ENCODE results near the gene CBX8. TPM values are rescaled to one million over a fixed set of nuclear protein-coding genes. Genes with fewer than 3 reads are reported as not detected.

The CBX8 gene
- total and polyA plus RNA-seq, 2 of the 13 experiments (the other 11 are each of a cell fraction or from before 2014, with no cell fraction given) = 0.34 to 12.6 TPM

GRCh38 chr17:79843474-79843815, 46.6 kb upstream of the CBX8 start (continued):
- no peak for TF ChIP-seq MEIS1 (CRISPR knock-in tag; IDR thresholded peaks at IDR 0.05; ENCODE audit: borderline replicate concordance)
- no peak for TF ChIP-seq ZNF562 (CRISPR knock-in tag; IDR thresholded peaks at IDR 0.05; ENCODE audit: borderline replicate concordance)
- no peak for TF ChIP-seq IRF9 (CRISPR knock-in tag; IDR thresholded peaks at IDR 0.05; ENCODE audit: borderline replicate concordance)
- TF ChIP-seq POGK (CRISPR knock-in tag; conservative IDR thresholded peaks at IDR 0.05) = no peak
- TF ChIP-seq E2F2 (CRISPR knock-in tag; IDR thresholded peaks at IDR 0.05; ENCODE audit: borderline replicate concordance) = 0 out of 2 replicates have a peak, but pooled peaks have one; percentile 59
- TF ChIP-seq DR1 (CRISPR knock-in tag; IDR thresholded peaks at IDR 0.05) = no peak
- TF ChIP-seq ZBTB4 (CRISPR knock-in tag; IDR thresholded peaks at IDR 0.05; ENCODE audit: borderline replicate concordance) = no peak
- 0 out of 2 replicates have a peak, but pooled peaks have one; percentile 8 for TF ChIP-seq MEF2D (CRISPR knock-in tag; IDR thresholded peaks at IDR 0.05)
- TF ChIP-seq TFDP1 (CRISPR knock-in tag; IDR thresholded peaks at IDR 0.05; ENCODE audit: borderline replicate concordance) = no peak
- peak; percentile 40; the same call in 1 of the 2 replicates for TF ChIP-seq MEIS2 (CRISPR knock-in tag; IDR thresholded peaks at IDR 0.05)
- TF ChIP-seq ZSCAN5A (CRISPR knock-in tag; IDR thresholded peaks at IDR 0.05; ENCODE audit: borderline replicate concordance) = no peak
- no peak for TF ChIP-seq FOXK2 (IDR thresholded peaks at IDR 0.05)
- TF ChIP-seq ZNF781 (CRISPR knock-in tag; IDR thresholded peaks at IDR 0.05; ENCODE audit: borderline replicate concordance, not compliant biosample characterization) = no peak
- no peak for TF ChIP-seq SPEN (CRISPR knock-in tag; IDR thresholded peaks at IDR 0.05; ENCODE audit: low read depth)
- TF ChIP-seq ZBTB8A (CRISPR knock-in tag; IDR thresholded peaks at IDR 0.05; ENCODE audit: borderline replicate concordance, low read depth) = no peak
- no peak for TF ChIP-seq DNMT1 (CRISPR knock-in tag; IDR thresholded peaks at IDR 0.05)
- TF ChIP-seq CCDC6 (CRISPR knock-in tag; IDR thresholded peaks at IDR 0.05) = no peak
- no peak for TF ChIP-seq ZNF362 (CRISPR knock-in tag; IDR thresholded peaks at IDR 0.05; ENCODE audit: borderline replicate concordance)

Measured in HepG2 (cell line).